HEK293 (cell line): ENCODE measurements around the gene MLLT10.
"Not testable (repeated sequence)": the region's sequence is repeated elsewhere in the genome, so short reads cannot be mapped to it uniquely, and the experiment has no call there.

Experiments used
- CTCF ChIP-seq: fragments of 450-650 bp; formaldehyde crosslinking; IDR thresholded peaks from 2 replicates; pipeline ENCODE4 v1.5.1; 2016; ENCODE audit warnings: missing biosample characterization, missing genetic modification characterization
- ZNF335 ChIP-seq: fragments of 450-650 bp; formaldehyde crosslinking; conservative IDR thresholded peaks from 2 replicates; pipeline ENCODE4 v1.5.1; 2016; ENCODE audit warnings: missing biosample characterization, missing genetic modification characterization
- ZNF670 ChIP-seq: fragments of 450-650 bp; formaldehyde crosslinking; IDR thresholded peaks from 2 replicates; pipeline ENCODE4 v1.5.1; 2016; ENCODE audit warnings: missing biosample characterization, missing genetic modification characterization, low read depth
- ZNF785 ChIP-seq: fragments of 450-650 bp; formaldehyde crosslinking; IDR thresholded peaks from 2 replicates; pipeline ENCODE4 v1.5.1; 2016; ENCODE audit warnings: missing biosample characterization, missing genetic modification characterization

DNA sequence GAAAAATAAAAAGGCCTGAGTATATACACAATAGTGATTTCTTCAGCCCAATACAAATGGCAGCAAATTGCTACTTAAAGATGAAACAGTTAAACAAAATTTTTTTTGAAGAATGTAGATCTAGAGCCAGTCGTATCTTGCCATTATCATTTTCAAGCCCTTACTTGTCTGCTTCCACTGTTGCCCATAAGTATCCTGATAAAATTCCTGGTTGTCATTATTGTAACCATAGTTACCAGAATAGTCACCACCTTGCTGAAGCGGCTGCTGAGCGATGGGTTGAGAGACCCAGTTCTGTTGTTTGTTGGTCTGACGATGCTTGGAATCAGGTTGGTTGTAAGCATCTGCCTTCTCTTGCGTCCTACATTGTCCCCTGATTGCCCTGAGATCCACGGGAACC is 90.4 kb downstream of the MLLT10 start:
- not testable (repeated sequence) for TF ChIP-seq CTCF (tag by site-specific recombination); ZNF335 (tag by site-specific recombination); ZNF670 (tag by site-specific recombination); ZNF785
